Measurements from ENCODE around the gene ARID4A.
"Not testable (repeated sequence)": the region's sequence is repeated elsewhere in the genome, so short reads cannot be mapped to it uniquely, and the experiment has no call there.

Gene ARID4A

GRCh38 chr14:58305730-58306129 lies 7.4 kb downstream of the ARID4A start:
- peaks cover 0 to 3% of the 10 kb centered on the region in 2 donors for H3K4me1 ChIP-seq (ENCODE audit: control insufficient read depth in 1 of 2, insufficient read depth in 2 of 2, low read length in 2 of 2)
- no peak overlapping the region for H3K4me3 ChIP-seq (ENCODE audit: low read depth in 1 of 2, low read length in 2 of 2)
- H3K9ac ChIP-seq (ENCODE audit: low read depth in 1 of 2, low read length in 2 of 2), result no peak overlapping the region
- H3K27ac ChIP-seq (ENCODE audit: low read depth, low read length), result no peak overlapping the region
- H3K36me3 ChIP-seq (ENCODE audit: control insufficient read depth in 1 of 2, insufficient read depth in 2 of 2, low read length in 2 of 2), result peaks cover 15 to 18% of the 10 kb centered on the region in 2 donors
- H3K9me3 ChIP-seq (ENCODE audit: control insufficient read depth in 1 of 2, low read length in 2 of 2), result no peaks in the 10 kb centered on the region
- H3K27me3 ChIP-seq (ENCODE audit: control insufficient read depth in 1 of 2, insufficient read depth in 2 of 2, low read length in 2 of 2), result no peaks in the 10 kb centered on the region

GRCh38 chr14:58307597-58308316 lies 9.4 kb downstream of the ARID4A start:
- no peak overlapping the region for H3K4me3 ChIP-seq (ENCODE audit: low read depth in 1 of 2, low read length in 2 of 2)
- no peak overlapping the region for H3K9ac ChIP-seq (ENCODE audit: low read depth in 1 of 2, low read length in 2 of 2)
- no peaks in the 10 kb centered on the region for H3K4me1 ChIP-seq (ENCODE audit: control insufficient read depth in 1 of 2, insufficient read depth in 2 of 2, low read length in 2 of 2)
- H3K27me3 ChIP-seq (ENCODE audit: control insufficient read depth in 1 of 2, insufficient read depth in 2 of 2, low read length in 2 of 2), result no peaks in the 10 kb centered on the region
- peaks cover 17 to 18% of the 10 kb centered on the region in 2 donors for H3K36me3 ChIP-seq (ENCODE audit: control insufficient read depth in 1 of 2, insufficient read depth in 2 of 2, low read length in 2 of 2)
- H3K9me3 ChIP-seq (ENCODE audit: control insufficient read depth in 1 of 2, low read length in 2 of 2), result no peaks in the 10 kb centered on the region
- no peak overlapping the region for H3K27ac ChIP-seq (ENCODE audit: low read depth, low read length)

GRCh38 chr14:58309086-58309485 lies 10.7 kb downstream of the ARID4A start:
- H3K27me3 ChIP-seq (ENCODE audit: control insufficient read depth in 1 of 2, insufficient read depth in 2 of 2, low read length in 2 of 2), result no peaks in the 10 kb centered on the region
- H3K9ac ChIP-seq (ENCODE audit: low read depth in 1 of 2, low read length in 2 of 2), result no peak overlapping the region
- peaks cover 11 to 15% of the 10 kb centered on the region in 2 donors for H3K36me3 ChIP-seq (ENCODE audit: control insufficient read depth in 1 of 2, insufficient read depth in 2 of 2, low read length in 2 of 2)
- no peaks in the 10 kb centered on the region for H3K4me1 ChIP-seq (ENCODE audit: control insufficient read depth in 1 of 2, insufficient read depth in 2 of 2, low read length in 2 of 2)
- no peak overlapping the region for H3K4me3 ChIP-seq (ENCODE audit: low read depth in 1 of 2, low read length in 2 of 2)
- no peak overlapping the region for H3K27ac ChIP-seq (ENCODE audit: low read depth, low read length)
- no peaks in the 10 kb centered on the region for H3K9me3 ChIP-seq (ENCODE audit: control insufficient read depth in 1 of 2, low read length in 2 of 2)

GRCh38 chr14:58313699-58314098 lies 15.3 kb downstream of the ARID4A start:
- Histone ChIP-seq H3K4me1 (ENCODE audit: control insufficient read depth in 1 of 2, insufficient read depth in 2 of 2, low read length in 2 of 2) (no peaks in the 10 kb centered on the region), H3K4me3 (ENCODE audit: low read depth in 1 of 2, low read length in 2 of 2) (no peak overlapping the region), H3K27me3 (ENCODE audit: control insufficient read depth in 1 of 2, insufficient read depth in 2 of 2, low read length in 2 of 2) (no peaks in the 10 kb centered on the region), H3K9me3 (ENCODE audit: control insufficient read depth in 1 of 2, low read length in 2 of 2) (no peaks in the 10 kb centered on the region), H3K36me3 (ENCODE audit: control insufficient read depth in 1 of 2, insufficient read depth in 2 of 2, low read length in 2 of 2) (peaks cover 4 to 23% of the 10 kb centered on the region in 2 donors), H3K9ac (ENCODE audit: low read depth in 1 of 2, low read length in 2 of 2) (no peak overlapping the region), H3K27ac (ENCODE audit: low read depth, low read length) (no peak overlapping the region)

GRCh38 chr14:58315606-58316005 lies 17.3 kb downstream of the ARID4A start:
- Histone ChIP-seq H3K9me3 (ENCODE audit: control insufficient read depth in 1 of 2, low read length in 2 of 2) (no peaks in the 10 kb centered on the region), H3K4me1 (ENCODE audit: control insufficient read depth in 1 of 2, insufficient read depth in 2 of 2, low read length in 2 of 2) (no peaks in the 10 kb centered on the region), H3K36me3 (ENCODE audit: control insufficient read depth in 1 of 2, insufficient read depth in 2 of 2, low read length in 2 of 2) (peaks cover 4 to 26% of the 10 kb centered on the region in 2 donors), H3K4me3 (ENCODE audit: low read depth in 1 of 2, low read length in 2 of 2) (no peak overlapping the region), H3K9ac (ENCODE audit: low read depth in 1 of 2, low read length in 2 of 2) (no peak overlapping the region), H3K27ac (ENCODE audit: low read depth, low read length) (no peak overlapping the region), H3K27me3 (ENCODE audit: control insufficient read depth in 1 of 2, insufficient read depth in 2 of 2, low read length in 2 of 2) (no peaks in the 10 kb centered on the region)

GRCh38 chr14:58327019-58327418 lies 28.7 kb downstream of the ARID4A start:
- Histone ChIP-seq H3K4me3 (ENCODE audit: low read depth in 1 of 2, low read length in 2 of 2) (no peak overlapping the region), H3K4me1 (ENCODE audit: control insufficient read depth in 1 of 2, insufficient read depth in 2 of 2, low read length in 2 of 2) (peaks cover 0 to 4% of the 10 kb centered on the region in 2 donors), H3K36me3 (ENCODE audit: control insufficient read depth in 1 of 2, insufficient read depth in 2 of 2, low read length in 2 of 2) (peaks cover 24 to 56% of the 10 kb centered on the region in 2 donors), H3K9ac (ENCODE audit: low read depth in 1 of 2, low read length in 2 of 2) (no peak overlapping the region), H3K9me3 (ENCODE audit: control insufficient read depth in 1 of 2, low read length in 2 of 2) (no peaks in the 10 kb centered on the region), H3K27ac (ENCODE audit: low read depth, low read length) (no peak overlapping the region), H3K27me3 (ENCODE audit: control insufficient read depth in 1 of 2, insufficient read depth in 2 of 2, low read length in 2 of 2) (no peaks in the 10 kb centered on the region)

- Histone ChIP-seq H3K9me3 (ENCODE audit: control insufficient read depth in 1 of 2, low read length in 2 of 2) (no peaks in the 10 kb centered on the region), H3K27me3 (ENCODE audit: control insufficient read depth in 1 of 2, insufficient read depth in 2 of 2, low read length in 2 of 2) (no peaks in the 10 kb centered on the region), H3K27ac (ENCODE audit: low read depth, low read length) (no peak overlapping the region), H3K9ac (ENCODE audit: low read depth in 1 of 2, low read length in 2 of 2) (no peak overlapping the region), H3K4me3 (ENCODE audit: low read depth in 1 of 2, low read length in 2 of 2) (no peak overlapping the region), H3K36me3 (ENCODE audit: control insufficient read depth in 1 of 2, insufficient read depth in 2 of 2, low read length in 2 of 2) (peaks cover 17 to 45% of the 10 kb centered on the region in 2 donors), H3K4me1 (ENCODE audit: control insufficient read depth in 1 of 2, insufficient read depth in 2 of 2, low read length in 2 of 2) (peaks cover 0 to 4% of the 10 kb centered on the region in 2 donors)
Observed at GRCh38 chr14:58331111-58331510, 32.8 kb downstream of the ARID4A start.

- Histone ChIP-seq H3K27me3 (ENCODE audit: control insufficient read depth in 1 of 2, insufficient read depth in 2 of 2, low read length in 2 of 2) (no peaks in the 10 kb centered on the region), H3K4me1 (ENCODE audit: control insufficient read depth in 1 of 2, insufficient read depth in 2 of 2, low read length in 2 of 2) (peaks cover 0 to 4% of the 10 kb centered on the region in 2 donors), H3K36me3 (ENCODE audit: control insufficient read depth in 1 of 2, insufficient read depth in 2 of 2, low read length in 2 of 2) (peaks cover 17 to 35% of the 10 kb centered on the region in 2 donors), H3K4me3 (ENCODE audit: low read depth in 1 of 2, low read length in 2 of 2) (no peak overlapping the region), H3K9ac (ENCODE audit: low read depth in 1 of 2, low read length in 2 of 2) (no peak overlapping the region), H3K27ac (ENCODE audit: low read depth, low read length) (no peak overlapping the region), H3K9me3 (ENCODE audit: control insufficient read depth in 1 of 2, low read length in 2 of 2) (no peaks in the 10 kb centered on the region)
Observed at GRCh38 chr14:58332561-58332960, 34.2 kb downstream of the ARID4A start.

GRCh38 chr14:58339666-58340065 lies 41.3 kb downstream of the ARID4A start:
- not testable (repeated sequence) for H3K27me3 ChIP-seq (ENCODE audit: control insufficient read depth in 1 of 2, insufficient read depth in 2 of 2, low read length in 2 of 2); H3K9me3 ChIP-seq (ENCODE audit: control insufficient read depth in 1 of 2, low read length in 2 of 2); H3K27ac ChIP-seq (ENCODE audit: low read depth, low read length); H3K9ac ChIP-seq (ENCODE audit: low read depth in 1 of 2, low read length in 2 of 2); H3K4me3 ChIP-seq (ENCODE audit: low read depth in 1 of 2, low read length in 2 of 2); H3K4me1 ChIP-seq (ENCODE audit: control insufficient read depth in 1 of 2, insufficient read depth in 2 of 2, low read length in 2 of 2)
- H3K36me3 ChIP-seq (ENCODE audit: control insufficient read depth in 1 of 2, insufficient read depth in 2 of 2, low read length in 2 of 2), result peaks cover 14 to 36% of the 10 kb centered on the region in 2 donors

- Histone ChIP-seq H3K27me3 (ENCODE audit: control insufficient read depth in 1 of 2, insufficient read depth in 2 of 2, low read length in 2 of 2) (no peaks in the 10 kb centered on the region), H3K36me3 (ENCODE audit: control insufficient read depth in 1 of 2, insufficient read depth in 2 of 2, low read length in 2 of 2) (peaks cover 7 to 34% of the 10 kb centered on the region in 2 donors), H3K4me1 (ENCODE audit: control insufficient read depth in 1 of 2, insufficient read depth in 2 of 2, low read length in 2 of 2) (no peaks in the 10 kb centered on the region), H3K27ac (ENCODE audit: low read depth, low read length) (no peak overlapping the region), H3K9ac (ENCODE audit: low read depth in 1 of 2, low read length in 2 of 2) (no peak overlapping the region), H3K4me3 (ENCODE audit: low read depth in 1 of 2, low read length in 2 of 2) (no peak overlapping the region), H3K9me3 (ENCODE audit: control insufficient read depth in 1 of 2, low read length in 2 of 2) (no peaks in the 10 kb centered on the region)
Observed at GRCh38 chr14:58341152-58341748, 42.9 kb downstream of the ARID4A start.
